Nephron progenitor cell (in vitro differentiated cells): ENCODE data around the gene SPECC1L.

ENCODE experiments used
- DNase-seq: peaks from one replicate; pipeline ENCODE4 v3.0.0; 2021
- H3K27ac Mint-ChIP-seq: 2 replicates; pipeline ENCODE4 v1.8.0; 2021; ENCODE audit warnings: mild to moderate bottlenecking, moderate library complexity, mixed read lengths
- H3K27me3 Mint-ChIP-seq: 2 replicates; pipeline ENCODE4 v1.8.0; 2021; ENCODE audit warnings: mild to moderate bottlenecking, low read depth, mixed read lengths; ENCODE audit not compliant: poor library complexity
- H3K36me3 Mint-ChIP-seq: 2 replicates; pipeline ENCODE4 v1.8.0; 2021; ENCODE audit warnings: low read depth, mixed read lengths
- H3K4me1 Mint-ChIP-seq: 2 replicates; pipeline ENCODE4 v1.8.0; 2021; ENCODE audit warnings: mixed read lengths
- H3K4me3 Mint-ChIP-seq: 2 replicates; pipeline ENCODE4 v1.8.0; 2021; ENCODE audit warnings: mild to moderate bottlenecking, moderate library complexity, mixed read lengths
- H3K9me3 Mint-ChIP-seq: 2 replicates; pipeline ENCODE4 v1.8.0; 2021; ENCODE audit warnings: mild to moderate bottlenecking, moderate library complexity, mixed read lengths
- TF ChIP-seq, protein P1 (sequence below): fragments of 200-600 bp; sonication (generic); IDR thresholded peaks from 2 replicates; pipeline ENCODE4 v1.5.0; 2021; ENCODE audit warnings: antibody characterized with exemption

Gene SPECC1L

DNA sequence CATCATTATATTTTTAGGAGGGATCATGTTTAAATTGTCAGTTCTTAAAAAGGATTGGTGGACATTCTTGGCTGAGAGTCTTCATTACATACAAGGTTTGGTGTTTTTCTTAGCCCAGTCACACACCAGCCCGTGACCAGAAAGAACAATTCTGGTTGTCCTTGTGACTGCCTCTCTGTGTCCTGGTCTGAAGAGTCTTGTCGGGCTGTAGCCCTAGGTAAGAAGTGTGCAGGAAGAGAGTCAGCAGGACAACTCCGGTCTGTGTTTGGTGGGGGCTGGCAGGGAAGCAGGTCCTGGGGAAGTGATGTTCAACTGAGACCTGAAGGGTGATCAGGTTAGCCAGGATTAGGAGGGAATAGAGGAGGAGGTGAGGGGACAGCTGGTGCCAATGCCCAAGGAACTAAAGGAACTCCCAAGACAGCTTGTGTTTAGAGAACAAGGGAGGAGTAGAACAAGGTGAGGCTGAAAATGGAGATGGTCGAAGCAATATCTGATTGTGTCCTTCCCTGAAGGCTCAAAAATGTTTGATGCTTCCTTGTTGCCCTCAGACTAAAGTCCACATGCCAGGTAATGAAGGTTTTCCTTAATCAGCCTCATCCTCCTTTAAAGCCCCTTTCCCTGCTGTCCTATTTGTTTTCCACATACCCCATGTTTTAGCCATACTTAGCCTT is 91.5 kb downstream of the SPECC1L start:
- no peaks in the 10 kb centered on the region for H3K27me3 Mint-ChIP-seq
- TF ChIP-seq, protein P1, sequence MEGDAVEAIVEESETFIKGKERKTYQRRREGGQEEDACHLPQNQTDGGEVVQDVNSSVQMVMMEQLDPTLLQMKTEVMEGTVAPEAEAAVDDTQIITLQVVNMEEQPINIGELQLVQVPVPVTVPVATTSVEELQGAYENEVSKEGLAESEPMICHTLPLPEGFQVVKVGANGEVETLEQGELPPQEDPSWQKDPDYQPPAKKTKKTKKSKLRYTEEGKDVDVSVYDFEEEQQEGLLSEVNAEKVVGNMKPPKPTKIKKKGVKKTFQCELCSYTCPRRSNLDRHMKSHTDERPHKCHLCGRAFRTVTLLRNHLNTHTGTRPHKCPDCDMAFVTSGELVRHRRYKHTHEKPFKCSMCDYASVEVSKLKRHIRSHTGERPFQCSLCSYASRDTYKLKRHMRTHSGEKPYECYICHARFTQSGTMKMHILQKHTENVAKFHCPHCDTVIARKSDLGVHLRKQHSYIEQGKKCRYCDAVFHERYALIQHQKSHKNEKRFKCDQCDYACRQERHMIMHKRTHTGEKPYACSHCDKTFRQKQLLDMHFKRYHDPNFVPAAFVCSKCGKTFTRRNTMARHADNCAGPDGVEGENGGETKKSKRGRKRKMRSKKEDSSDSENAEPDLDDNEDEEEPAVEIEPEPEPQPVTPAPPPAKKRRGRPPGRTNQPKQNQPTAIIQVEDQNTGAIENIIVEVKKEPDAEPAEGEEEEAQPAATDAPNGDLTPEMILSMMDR: no peak
- no peak for DNase-seq
- no peak overlapping the region for H3K4me3 Mint-ChIP-seq
- no peaks in the 10 kb centered on the region for H3K9me3 Mint-ChIP-seq
- H3K36me3 Mint-ChIP-seq: peaks cover 62% of the 10 kb centered on the region
- H3K27ac Mint-ChIP-seq: peak overlapping the region; percentile 75
- no peaks in the 10 kb centered on the region for H3K4me1 Mint-ChIP-seq

DNA sequence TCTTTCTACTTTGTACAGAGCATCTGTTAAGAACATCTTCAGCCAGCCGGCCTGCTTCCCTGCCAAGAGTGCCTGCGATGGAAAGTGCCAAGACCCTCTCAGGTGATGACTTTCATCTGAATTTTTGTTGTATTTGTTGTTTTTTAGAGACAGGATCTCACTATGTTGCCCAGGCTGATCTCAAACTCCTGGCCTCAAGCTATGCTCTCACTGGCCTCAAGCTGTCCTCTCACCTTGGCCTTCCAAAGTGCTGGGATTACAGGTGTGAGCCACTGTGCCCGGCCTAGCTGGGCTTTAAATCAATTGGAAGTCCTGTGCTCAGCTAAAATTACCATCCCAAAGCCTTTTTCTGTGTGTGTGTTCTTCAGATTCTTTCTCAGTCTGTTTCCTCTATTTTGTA is 92.6 kb downstream of the SPECC1L start:
- Mint-ChIP-seq H3K4me3 (no peak overlapping the region), H3K4me1 (no peaks in the 10 kb centered on the region), H3K27me3 (no peaks in the 10 kb centered on the region), H3K9me3 (no peaks in the 10 kb centered on the region), H3K36me3 (peaks cover 63% of the 10 kb centered on the region), H3K27ac (peak overlapping the region; percentile 26)
- TF ChIP-seq, protein P1: no peak
- DNase-seq: no peak

DNA sequence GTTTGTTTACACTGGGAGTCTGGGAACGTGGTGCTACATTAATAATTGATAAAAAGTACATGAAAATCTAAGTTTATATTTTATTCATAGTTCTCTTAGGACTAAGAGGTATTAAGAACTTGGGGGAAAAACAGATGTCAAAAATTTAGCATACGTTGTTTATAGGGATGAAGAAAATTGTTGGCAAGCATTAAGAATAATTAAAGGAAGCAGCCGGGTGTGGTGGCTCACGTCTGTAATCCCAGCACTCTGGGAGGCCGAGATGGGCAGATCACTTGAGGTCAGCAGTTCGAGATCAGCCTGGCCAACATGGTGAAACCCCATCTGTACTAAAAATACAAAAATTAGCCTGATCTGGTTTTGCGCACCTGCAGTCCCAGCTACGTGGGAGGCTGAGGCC is 96.1 kb downstream of the SPECC1L start:
- Mint-ChIP-seq H3K4me3 (no peak overlapping the region), H3K9me3 (peaks cover 14% of the 10 kb centered on the region), H3K36me3 (peaks cover 70% of the 10 kb centered on the region), H3K4me1 (no peaks in the 10 kb centered on the region), H3K27me3 (peaks cover 2% of the 10 kb centered on the region), H3K27ac (peak overlapping the region; percentile 70)
- DNase-seq: no peak
- TF ChIP-seq, protein P1: no peak

DNA sequence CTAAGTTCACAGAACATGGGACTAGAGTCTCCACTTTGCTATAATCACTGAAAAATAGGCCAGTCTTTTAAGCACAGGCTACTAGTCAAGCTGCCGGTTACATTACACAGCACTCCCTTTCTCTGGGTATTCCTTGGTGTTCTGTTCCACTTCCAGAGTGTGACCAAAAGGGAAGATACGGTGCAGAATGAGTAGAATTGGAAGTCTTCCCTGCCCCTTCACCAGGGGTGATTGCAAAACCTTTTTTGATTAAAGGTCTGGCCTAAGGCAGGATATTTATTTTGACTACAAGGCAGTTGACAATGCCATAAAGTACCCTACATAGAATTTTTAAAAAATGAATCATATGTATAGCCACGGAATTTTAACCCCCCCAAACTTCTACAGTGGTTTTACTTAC is 97.2 kb downstream of the SPECC1L start:
- peaks cover 26% of the 10 kb centered on the region for H3K9me3 Mint-ChIP-seq
- DNase-seq: no peak
- H3K27me3 Mint-ChIP-seq: peaks cover 4% of the 10 kb centered on the region
- H3K27ac Mint-ChIP-seq: no peak overlapping the region
- peaks cover 76% of the 10 kb centered on the region for H3K36me3 Mint-ChIP-seq
- no peaks in the 10 kb centered on the region for H3K4me1 Mint-ChIP-seq
- TF ChIP-seq, protein P1: no peak
- no peak overlapping the region for H3K4me3 Mint-ChIP-seq

DNA sequence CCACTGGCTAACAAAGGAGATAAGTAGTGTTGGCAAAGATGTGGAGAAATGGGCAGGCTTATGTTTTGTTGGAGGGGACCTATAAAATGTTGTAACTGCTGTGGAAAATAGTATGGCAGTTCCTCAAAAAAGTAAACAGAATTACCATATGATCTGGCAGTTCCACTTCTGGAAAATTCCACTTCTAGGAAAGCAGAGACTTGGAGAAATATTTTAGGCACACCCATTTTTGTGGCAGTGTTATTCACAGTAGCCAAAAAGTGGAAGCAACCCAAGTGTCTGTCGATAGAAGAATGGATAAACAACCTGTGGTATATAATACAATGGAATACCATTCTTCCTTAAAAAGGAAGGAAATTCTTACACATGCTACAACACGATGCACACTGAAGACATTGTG is 99.8 kb downstream of the SPECC1L start:
- DNase-seq: no peak
- peaks cover 88% of the 10 kb centered on the region for H3K36me3 Mint-ChIP-seq
- H3K27ac Mint-ChIP-seq: no peak overlapping the region
- peaks cover 44% of the 10 kb centered on the region for H3K9me3 Mint-ChIP-seq
- no peak overlapping the region for H3K4me3 Mint-ChIP-seq
- TF ChIP-seq, protein P1: no peak
- no peaks in the 10 kb centered on the region for H3K4me1 Mint-ChIP-seq
- peaks cover 4% of the 10 kb centered on the region for H3K27me3 Mint-ChIP-seq

DNA sequence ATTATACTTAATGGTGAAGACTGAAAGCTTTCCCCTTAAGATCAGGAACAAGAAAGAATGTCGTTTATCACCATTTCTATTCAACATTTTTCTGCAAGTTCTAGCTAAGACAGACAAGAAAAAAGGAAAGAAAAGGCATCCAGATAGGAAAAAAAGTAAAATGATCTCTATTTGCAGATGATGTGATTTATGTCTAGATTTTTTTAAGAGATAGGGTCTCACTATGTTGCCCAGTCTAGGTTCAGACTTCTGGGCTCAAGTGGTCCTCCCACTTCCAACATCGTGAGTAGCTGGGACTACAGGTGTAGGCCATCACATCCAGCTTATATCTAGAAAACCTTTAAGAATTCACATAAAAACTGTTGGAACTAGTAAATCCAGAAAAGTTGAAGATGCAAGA is 105.4 kb downstream of the SPECC1L start:
- TF ChIP-seq, protein P1: no peak
- H3K27ac Mint-ChIP-seq: no peak overlapping the region
- H3K27me3 Mint-ChIP-seq: peaks cover 4% of the 10 kb centered on the region
- H3K9me3 Mint-ChIP-seq: peaks cover 47% of the 10 kb centered on the region
- no peak for DNase-seq
- H3K36me3 Mint-ChIP-seq: peaks cover 94% of the 10 kb centered on the region
- H3K4me3 Mint-ChIP-seq: no peak overlapping the region
- peaks cover 12% of the 10 kb centered on the region for H3K4me1 Mint-ChIP-seq
